Measurements from ENCODE around the gene ZNF124. TPM values are rescaled to one million over a fixed set of nuclear protein-coding genes. Genes with fewer than 3 reads are reported as not detected.

Gene ZNF124
- total and polyA plus RNA-seq, 9 donors: 4.2 to 57.6 (median 6.7) TPM

DNA sequence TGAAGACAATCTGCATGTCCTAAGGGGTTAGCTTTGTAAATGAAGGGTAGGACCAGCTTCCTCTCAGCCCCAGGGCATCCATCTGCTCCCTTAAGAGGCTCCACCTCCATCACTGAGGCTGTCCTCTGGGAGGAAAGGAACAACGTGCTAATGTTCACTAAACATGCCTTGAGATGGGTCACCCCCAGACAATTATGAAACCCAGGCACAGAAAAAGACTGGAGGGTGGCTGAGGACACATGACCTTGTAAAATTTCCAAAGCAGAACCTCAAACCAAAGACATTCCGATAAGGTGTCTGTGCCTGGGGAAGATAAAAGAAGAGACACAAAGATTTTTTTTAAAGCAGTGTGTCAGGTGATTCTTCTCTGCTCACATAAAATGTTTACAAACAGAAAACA, 37.6 kb upstream of the ZNF124 start:
- no peaks in the 10 kb centered on the region for H3K9me3 ChIP-seq (replicated peaks; ENCODE audit: control insufficient read depth, low read depth, low read length)
- no CpG with 5 or more reads among the region's 2 CpGs for whole genome bisulfite sequencing (ENCODE audit: insufficient coverage)
- peak overlapping the region; percentile 93 for H3K4me3 ChIP-seq (ENCODE audit: low read length)
- H3K27ac ChIP-seq (ENCODE audit: low read length): no peak overlapping the region
- DNase-seq: no peak
- H3K36me3 ChIP-seq (ENCODE audit: control insufficient read depth, insufficient read depth, low read length): peaks cover 8% of the 10 kb centered on the region
- H3K27me3 ChIP-seq (ENCODE audit: control insufficient read depth, insufficient read depth, low read length): no peaks in the 10 kb centered on the region
- H3K4me1 ChIP-seq (ENCODE audit: control insufficient read depth, insufficient read depth, low read length): peaks cover 11% of the 10 kb centered on the region

DNA sequence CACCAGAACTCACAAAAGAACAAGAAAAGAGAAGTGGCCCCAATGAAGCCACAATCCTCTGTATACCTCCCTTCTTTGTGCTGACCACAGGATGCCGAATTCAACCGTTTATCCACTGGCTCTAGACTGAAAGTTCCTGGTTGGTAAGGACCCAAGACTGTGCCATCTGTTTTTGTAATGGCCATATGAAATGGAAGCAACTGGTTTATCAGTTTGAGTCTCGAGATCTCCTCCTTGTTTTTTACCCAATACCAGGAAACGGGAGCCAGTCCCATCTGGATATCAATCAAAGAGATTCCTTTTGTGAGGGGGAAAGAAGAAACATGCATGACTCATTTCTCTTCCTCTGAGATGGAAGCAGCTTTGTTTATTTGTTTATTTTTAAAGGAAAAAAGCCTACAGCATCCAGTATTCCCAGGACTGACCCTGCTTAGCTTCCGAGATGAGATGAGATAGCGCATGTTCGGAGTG, 32.4 kb upstream of the ZNF124 start:
- peaks cover 3% of the 10 kb centered on the region for H3K4me1 ChIP-seq (ENCODE audit: control insufficient read depth, insufficient read depth, low read length)
- no peak overlapping the region for H3K4me3 ChIP-seq (ENCODE audit: low read length)
- H3K9me3 ChIP-seq (replicated peaks; ENCODE audit: control insufficient read depth, low read depth, low read length): no peaks in the 10 kb centered on the region
- WGBS (ENCODE audit: insufficient coverage): 77% methylated on average over 3 of the region's 7 CpGs
- DNase-seq: no peak
- no peak overlapping the region for H3K27ac ChIP-seq (ENCODE audit: low read length)
- no peaks in the 10 kb centered on the region for H3K27me3 ChIP-seq (ENCODE audit: control insufficient read depth, insufficient read depth, low read length)
- H3K36me3 ChIP-seq (ENCODE audit: control insufficient read depth, insufficient read depth, low read length): peaks cover 9% of the 10 kb centered on the region

DNA sequence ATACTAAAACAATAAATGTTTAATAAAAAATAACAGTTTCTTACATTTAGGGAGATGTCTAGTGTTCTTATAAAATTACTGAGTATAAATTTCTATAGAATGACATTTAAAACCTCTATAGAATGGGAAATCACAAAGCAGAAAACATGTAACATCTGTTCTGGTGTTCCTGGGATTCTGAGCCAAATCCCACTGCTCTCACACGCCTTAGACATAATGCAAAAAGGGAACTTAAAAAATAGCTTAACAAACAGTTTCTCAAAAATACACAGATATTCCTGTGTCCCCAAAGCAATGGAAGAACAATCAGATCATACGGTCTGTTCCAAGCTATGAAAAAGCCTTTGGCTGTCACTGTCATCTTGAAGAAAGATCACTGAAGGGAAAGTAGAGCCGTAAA, 27.0 kb upstream of the ZNF124 start:
- Histone ChIP-seq H3K27ac (ENCODE audit: low read length) (no peak overlapping the region), H3K27me3 (ENCODE audit: control insufficient read depth, insufficient read depth, low read length) (no peaks in the 10 kb centered on the region), H3K4me3 (ENCODE audit: low read length) (no peak overlapping the region), H3K36me3 (ENCODE audit: control insufficient read depth, insufficient read depth, low read length) (peaks cover 13% of the 10 kb centered on the region), H3K4me1 (ENCODE audit: control insufficient read depth, insufficient read depth, low read length) (no peaks in the 10 kb centered on the region), H3K9me3 (replicated peaks; ENCODE audit: control insufficient read depth, low read depth, low read length) (peaks cover 2% of the 10 kb centered on the region)
- WGBS (ENCODE audit: insufficient coverage): 0% methylated on average over 1 of the region's 3 CpGs
- peak; percentile 54 for DNase-seq

DNA sequence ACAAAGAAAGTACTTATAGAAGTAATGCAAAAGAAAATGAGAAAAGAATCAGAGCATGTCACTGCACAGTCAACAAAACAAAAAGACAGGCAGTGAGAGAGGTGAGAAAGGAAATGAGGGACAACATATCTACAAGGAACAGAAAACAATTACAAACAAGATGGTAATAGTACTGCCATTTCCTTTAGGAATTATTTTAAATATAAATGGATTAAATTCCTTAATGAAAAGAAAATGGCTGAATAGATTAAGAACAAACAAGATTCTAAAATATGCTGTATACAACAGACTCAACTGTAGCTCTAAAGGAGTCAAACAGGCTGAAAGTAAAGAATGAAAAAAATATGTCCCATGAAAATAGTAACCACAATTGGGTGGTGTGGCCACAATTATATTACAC, 22.1 kb upstream of the ZNF124 start:
- DNase-seq: no peak
- H3K9me3 ChIP-seq (replicated peaks; ENCODE audit: control insufficient read depth, low read depth, low read length): peaks cover 22% of the 10 kb centered on the region
- H3K27me3 ChIP-seq (ENCODE audit: control insufficient read depth, insufficient read depth, low read length): no peaks in the 10 kb centered on the region
- no peak overlapping the region for H3K4me3 ChIP-seq (ENCODE audit: low read length)
- H3K4me1 ChIP-seq (ENCODE audit: control insufficient read depth, insufficient read depth, low read length): no peaks in the 10 kb centered on the region
- peaks cover 13% of the 10 kb centered on the region for H3K36me3 ChIP-seq (ENCODE audit: control insufficient read depth, insufficient read depth, low read length)
- no peak overlapping the region for H3K27ac ChIP-seq (ENCODE audit: low read length)

DNA sequence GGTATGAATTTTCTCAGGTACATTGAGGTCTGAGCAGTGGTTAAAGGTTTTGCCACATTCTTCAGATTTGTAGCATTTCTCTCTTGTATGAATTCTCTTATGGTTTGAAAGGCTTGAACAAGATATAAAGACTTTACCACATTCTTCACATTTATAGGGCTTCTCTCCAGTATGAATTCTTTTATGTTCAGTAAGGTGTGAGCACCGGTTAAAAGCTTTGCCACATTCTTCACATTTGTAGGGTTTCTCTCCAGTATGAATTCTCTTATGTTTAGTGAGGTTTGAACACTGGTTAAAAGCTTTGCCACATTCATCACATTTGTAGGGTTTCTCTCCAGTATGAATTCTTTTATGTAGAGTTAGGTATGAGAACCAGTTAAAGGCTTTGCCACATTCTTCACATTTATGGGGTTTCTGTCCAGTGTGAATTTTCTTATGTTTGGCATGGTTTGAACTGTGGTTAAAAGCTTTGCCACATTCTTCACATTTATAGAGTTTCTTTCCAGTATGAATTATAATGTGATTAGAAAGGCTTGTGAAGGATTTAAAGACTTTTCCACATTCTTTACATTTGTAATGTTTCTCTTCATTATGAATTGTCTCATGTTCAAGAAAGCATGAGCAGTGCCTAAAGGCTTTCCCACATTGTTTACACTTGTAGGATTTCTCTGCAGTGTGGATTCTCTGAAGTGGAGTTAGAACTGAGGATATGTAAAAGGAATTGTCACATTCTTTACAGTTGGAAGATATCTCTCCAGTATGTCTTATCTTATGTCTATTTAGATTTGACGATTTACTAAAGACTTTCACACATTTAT, 18.4 kb upstream of the ZNF124 start:
- Histone ChIP-seq H3K9me3 (replicated peaks; ENCODE audit: control insufficient read depth, low read depth, low read length) (peaks cover 28% of the 10 kb centered on the region), H3K4me1 (ENCODE audit: control insufficient read depth, insufficient read depth, low read length) (no peaks in the 10 kb centered on the region), H3K36me3 (ENCODE audit: control insufficient read depth, insufficient read depth, low read length) (peaks cover 3% of the 10 kb centered on the region), H3K27me3 (ENCODE audit: control insufficient read depth, insufficient read depth, low read length) (no peaks in the 10 kb centered on the region), H3K4me3 (ENCODE audit: low read length) (no peak overlapping the region), H3K27ac (ENCODE audit: low read length) (no peak overlapping the region)
- no CpG with 5 or more reads among the region's 2 CpGs for WGBS (ENCODE audit: insufficient coverage)
- no peak for DNase-seq

DNA sequence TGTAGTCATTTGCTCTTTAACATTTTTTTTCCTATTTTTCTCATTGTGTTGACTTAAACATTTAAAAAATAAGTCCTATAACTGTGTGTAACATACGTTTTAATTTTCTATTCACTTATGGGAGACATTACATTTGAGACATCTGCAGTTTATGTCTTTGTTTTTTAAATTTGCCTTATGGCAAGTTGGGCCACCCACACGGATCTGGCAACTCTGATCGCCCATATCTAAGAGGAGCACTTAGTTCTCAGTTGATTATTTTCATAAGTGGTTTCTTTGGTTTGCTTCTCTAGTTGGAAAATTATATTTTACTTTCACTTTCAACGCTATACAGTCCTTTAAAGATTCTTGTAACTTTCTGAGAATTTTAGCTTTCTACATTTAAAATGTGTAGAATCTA, 13.8 kb upstream of the ZNF124 start:
- Histone ChIP-seq H3K36me3 (ENCODE audit: control insufficient read depth, insufficient read depth, low read length) (peaks cover 2% of the 10 kb centered on the region), H3K27ac (ENCODE audit: low read length) (no peak overlapping the region), H3K4me3 (ENCODE audit: low read length) (no peak overlapping the region), H3K27me3 (ENCODE audit: control insufficient read depth, insufficient read depth, low read length) (no peaks in the 10 kb centered on the region), H3K9me3 (replicated peaks; ENCODE audit: control insufficient read depth, low read depth, low read length) (peaks cover 28% of the 10 kb centered on the region), H3K4me1 (ENCODE audit: control insufficient read depth, insufficient read depth, low read length) (no peaks in the 10 kb centered on the region)
- WGBS (ENCODE audit: insufficient coverage): no CpG with 5 or more reads among the region's 4 CpGs
- DNase-seq: peak; percentile 28

DNA sequence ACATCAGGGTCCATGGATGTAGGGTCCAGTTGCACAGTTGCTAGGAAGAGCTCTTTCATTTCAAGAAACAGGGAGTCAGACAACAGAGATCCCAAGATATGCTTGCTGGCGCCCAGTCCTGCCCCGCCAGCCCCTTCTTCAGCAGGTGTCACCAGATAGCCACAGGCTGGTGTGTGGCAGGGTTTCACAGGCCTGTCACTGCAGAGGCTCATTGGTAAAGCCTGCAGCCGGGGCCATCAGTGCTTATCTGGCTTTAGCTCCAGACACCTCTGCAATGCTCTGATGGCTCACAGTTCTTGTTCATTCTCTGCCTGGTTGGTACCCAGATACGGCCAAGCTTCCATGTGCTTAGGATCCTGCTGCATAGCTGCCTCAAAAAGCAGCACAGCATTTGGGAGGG, 12.4 kb upstream of the ZNF124 start:
- Histone ChIP-seq H3K27me3 (ENCODE audit: control insufficient read depth, insufficient read depth, low read length) (no peaks in the 10 kb centered on the region), H3K36me3 (ENCODE audit: control insufficient read depth, insufficient read depth, low read length) (peaks cover 2% of the 10 kb centered on the region), H3K4me1 (ENCODE audit: control insufficient read depth, insufficient read depth, low read length) (no peaks in the 10 kb centered on the region), H3K27ac (ENCODE audit: low read length) (no peak overlapping the region), H3K4me3 (ENCODE audit: low read length) (no peak overlapping the region), H3K9me3 (replicated peaks; ENCODE audit: control insufficient read depth, low read depth, low read length) (peaks cover 20% of the 10 kb centered on the region)
- no peak for DNase-seq
- 82% methylated on average over 4 of the region's 4 CpGs for WGBS (ENCODE audit: insufficient coverage)

DNA sequence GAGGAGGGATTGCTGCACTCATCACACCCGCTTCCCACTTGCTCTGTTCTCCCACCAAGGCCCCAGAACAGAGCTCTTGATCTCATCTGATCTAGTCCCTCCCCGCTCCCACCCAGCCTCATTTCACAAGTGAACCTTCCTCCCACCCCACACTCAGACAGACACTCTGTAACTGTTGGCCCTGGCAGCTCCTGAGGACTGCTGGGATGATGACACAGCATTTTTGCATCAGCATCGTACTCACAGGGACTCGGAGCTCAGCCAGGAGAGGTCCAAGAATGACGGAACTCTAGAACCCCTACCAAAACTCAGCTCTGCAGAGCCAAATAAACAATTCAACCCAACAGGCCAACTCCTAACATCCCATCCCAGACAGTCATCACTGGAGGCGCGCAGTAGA, 11.2 kb upstream of the ZNF124 start:
- peaks cover 16% of the 10 kb centered on the region for H3K9me3 ChIP-seq (replicated peaks; ENCODE audit: control insufficient read depth, low read depth, low read length)
- H3K27ac ChIP-seq (ENCODE audit: low read length): no peak overlapping the region
- H3K4me1 ChIP-seq (ENCODE audit: control insufficient read depth, insufficient read depth, low read length): no peaks in the 10 kb centered on the region
- H3K27me3 ChIP-seq (ENCODE audit: control insufficient read depth, insufficient read depth, low read length): no peaks in the 10 kb centered on the region
- H3K36me3 ChIP-seq (ENCODE audit: control insufficient read depth, insufficient read depth, low read length): peaks cover 2% of the 10 kb centered on the region
- DNase-seq: no peak
- 89% methylated on average over 4 of the region's 7 CpGs for WGBS (ENCODE audit: insufficient coverage)
- H3K4me3 ChIP-seq (ENCODE audit: low read length): no peak overlapping the region

DNA sequence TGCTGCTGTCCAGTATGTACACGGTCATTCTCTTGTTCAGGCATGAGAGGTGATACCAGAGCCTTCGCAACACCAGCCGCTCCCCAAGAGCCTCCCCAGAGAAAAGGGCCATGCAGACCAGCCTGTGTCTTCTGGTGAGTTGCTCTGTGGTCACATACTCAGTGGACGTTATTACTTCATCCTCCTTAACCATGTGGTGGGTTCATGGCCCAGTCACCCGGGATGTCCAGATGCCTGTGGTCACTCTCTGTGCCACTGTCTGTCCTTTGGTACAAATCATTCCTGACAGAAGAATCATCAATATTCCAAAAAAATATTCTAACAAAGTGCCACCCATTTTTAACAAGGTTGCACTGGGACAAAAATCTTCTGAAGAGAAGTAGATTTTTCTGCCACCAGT, 8.8 kb upstream of the ZNF124 start:
- H3K36me3 ChIP-seq (ENCODE audit: control insufficient read depth, insufficient read depth, low read length): peaks cover 2% of the 10 kb centered on the region
- no peak overlapping the region for H3K27ac ChIP-seq (ENCODE audit: low read length)
- H3K9me3 ChIP-seq (replicated peaks; ENCODE audit: control insufficient read depth, low read depth, low read length): peaks cover 14% of the 10 kb centered on the region
- no peaks in the 10 kb centered on the region for H3K27me3 ChIP-seq (ENCODE audit: control insufficient read depth, insufficient read depth, low read length)
- no peaks in the 10 kb centered on the region for H3K4me1 ChIP-seq (ENCODE audit: control insufficient read depth, insufficient read depth, low read length)
- WGBS (ENCODE audit: insufficient coverage): 90% methylated on average over 5 of the region's 5 CpGs
- no peak overlapping the region for H3K4me3 ChIP-seq (ENCODE audit: low read length)
- DNase-seq: no peak

DNA sequence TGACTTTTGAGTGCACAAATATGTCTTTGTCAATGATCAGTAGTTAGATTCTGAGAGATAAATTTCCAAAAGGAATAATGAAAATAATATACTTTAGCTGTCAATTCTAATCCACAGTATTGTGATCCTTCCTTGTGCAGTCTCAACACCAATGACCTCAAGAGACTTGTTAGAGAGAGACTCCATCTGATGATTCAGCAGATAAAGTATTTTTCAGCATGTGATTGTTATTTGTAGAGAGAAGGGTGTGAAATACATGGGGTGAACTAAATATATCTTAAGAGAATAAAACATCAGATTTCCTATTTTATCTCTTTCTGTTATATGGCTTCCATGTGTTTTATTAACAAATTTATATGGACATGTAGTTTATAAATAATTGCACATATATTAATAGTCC, 5.9 kb upstream of the ZNF124 start:
- DNase-seq: no peak
- no peaks in the 10 kb centered on the region for H3K9me3 ChIP-seq (replicated peaks; ENCODE audit: control insufficient read depth, low read depth, low read length)
- H3K27ac ChIP-seq (ENCODE audit: low read length): no peak overlapping the region
- no peaks in the 10 kb centered on the region for H3K4me1 ChIP-seq (ENCODE audit: control insufficient read depth, insufficient read depth, low read length)
- no peaks in the 10 kb centered on the region for H3K36me3 ChIP-seq (ENCODE audit: control insufficient read depth, insufficient read depth, low read length)
- no peaks in the 10 kb centered on the region for H3K27me3 ChIP-seq (ENCODE audit: control insufficient read depth, insufficient read depth, low read length)
- H3K4me3 ChIP-seq (ENCODE audit: low read length): no peak overlapping the region

DNA sequence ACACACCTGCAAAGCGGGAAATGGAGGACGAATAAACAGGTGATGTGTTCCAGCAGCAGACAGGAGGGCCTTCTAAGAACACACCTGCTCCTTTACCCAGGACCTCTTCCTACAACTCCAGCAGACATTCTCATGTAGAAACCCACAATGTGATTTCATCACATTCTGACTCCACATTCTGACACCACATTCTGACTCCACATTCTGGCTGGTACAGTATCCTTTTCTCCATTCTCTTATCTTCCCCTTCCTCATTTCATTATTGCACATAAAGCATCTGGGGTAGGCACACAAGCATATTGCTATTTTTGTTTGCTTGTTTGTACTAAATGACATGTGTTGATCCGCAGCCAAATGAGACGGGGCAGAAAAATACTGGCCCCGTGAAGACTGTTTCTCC, 3.6 kb upstream of the ZNF124 start:
- Histone ChIP-seq H3K9me3 (replicated peaks; ENCODE audit: control insufficient read depth, low read depth, low read length) (no peaks in the 10 kb centered on the region), H3K36me3 (ENCODE audit: control insufficient read depth, insufficient read depth, low read length) (no peaks in the 10 kb centered on the region), H3K27ac (ENCODE audit: low read length) (no peak overlapping the region), H3K4me1 (ENCODE audit: control insufficient read depth, insufficient read depth, low read length) (no peaks in the 10 kb centered on the region), H3K4me3 (ENCODE audit: low read length) (no peak overlapping the region), H3K27me3 (ENCODE audit: control insufficient read depth, insufficient read depth, low read length) (no peaks in the 10 kb centered on the region)
- 100% methylated on average over 2 of the region's 5 CpGs for WGBS (ENCODE audit: insufficient coverage)
- no peak for DNase-seq
